Placental pericyte (primary cell): ENCODE data around the gene RNF135. TPM values are rescaled to one million over a fixed set of nuclear protein-coding genes. Genes with fewer than 3 reads are reported as not detected.

ENCODE experiments used
- small RNA-seq: library from RNA; depleted of rRNA; stranded (forward); fragments of <200 nt; gene quantifications from one replicate; pipeline ENCODE3, GENCODE V24; 2012; ENCODE audit warnings: low replicate concordance
- total RNA-seq: library from RNA; depleted of rRNA; stranded (reverse); fragments of >200 nt; gene quantifications from 2 replicates; pipeline ENCODE4 v1.2.3, GENCODE V29; 2012

RNF135 gene
- total RNA-seq, result 12.2 and 12.7 TPM in 2 replicates

GRCh38 chr17:30970831-30971567, at the start of gene RNF135:
Gene RNF135 (plus strand): TSS chr17:30971039. CDS start chr17:30971074, 35 bp downstream.

GRCh38 chr17:30921544-30922196, 49.2 kb upstream of the RNF135 start, which contains the start of gene ADAP2:
Gene ADAP2 (plus strand): TSS chr17:30921945. CDS start chr17:30922015, 70 bp downstream.

Small RNAs within 50 kb of the gene (small RNA-seq; reads per million reads assigned to genes)
- gene AC138207.3 (not detected), gene RN7SL138P (not detected)

Other genes starting within 250 kb of the RNF135 start
- 10.1 and 19.8 TPM in 2 replicates for gene CRLF3, start 146.3 kb upstream of the RNF135 start, total RNA-seq
- 0.88 and 10.3 TPM in 2 replicates for gene ATAD5, start 139.1 kb upstream of the RNF135 start, total RNA-seq
- 7.7 and 14.6 TPM in 2 replicates for gene TEFM, start 64.8 kb upstream of the RNF135 start, total RNA-seq
- gene ADAP2, start 49.1 kb upstream of the RNF135 start, total RNA-seq, result 3.1 and 3.3 TPM in 2 replicates
- gene NF1, start 123.9 kb downstream of the RNF135 start, total RNA-seq, result 63.0 and 77.6 TPM in 2 replicates